ENCODE measurements around the gene CMTM3. TPM values are rescaled to one million over a fixed set of nuclear protein-coding genes. Genes with fewer than 3 reads are reported as not detected.

CMTM3 gene
- polyA plus RNA-seq, 2 donors, result 3.4 to 4.6 TPM

Other genes starting within 250 kb of the CMTM3 start
- 1 to 10 TPM; 2.8 to 5.7 TPM for gene CDH5, start 238.0 kb upstream of the CMTM3 start, polyA plus RNA-seq
- under 1 TPM; 0.40 to 0.73 TPM for gene BEAN1, start 177.4 kb upstream of the CMTM3 start, polyA plus RNA-seq
- gene TK2, start 54.6 kb upstream of the CMTM3 start, polyA plus RNA-seq, result 1 to 10 TPM; 5.9 to 8.3 TPM
- gene CKLF, start 52.1 kb upstream of the CMTM3 start, polyA plus RNA-seq, result 10 to 100 TPM; 14.9 to 29.7 TPM
- under 1 TPM; 0.14 to 0.22 TPM for gene CMTM1, start 38.3 kb upstream of the CMTM3 start, polyA plus RNA-seq
- gene CMTM2, start 25.2 kb upstream of the CMTM3 start, polyA plus RNA-seq, result under 1 TPM in 1 of 2 donors, not detected in 1; 0.06 TPM
- gene CMTM4, start 92.0 kb downstream of the CMTM3 start, polyA plus RNA-seq, result 1 to 10 TPM; 5.1 to 7.3 TPM
- 10 to 100 TPM; 34.5 to 41.3 TPM for gene DYNC1LI2, start 146.9 kb downstream of the CMTM3 start, polyA plus RNA-seq
- not detected for gene TERB1, start 196.9 kb downstream of the CMTM3 start, polyA plus RNA-seq
- 10 to 100 TPM; 22.2 to 32.0 TPM for gene NAE1, start 226.3 kb downstream of the CMTM3 start, polyA plus RNA-seq
- under 1 TPM in 1 of 2 donors, not detected in 1; 0.06 TPM for gene CA7, start 239.7 kb downstream of the CMTM3 start, polyA plus RNA-seq